HEK293T (cell line): ENCODE measurements around the gene TESK2.

Experiments used
- BHLHE40 ChIP-seq: fragments of 450-650 bp; IDR thresholded peaks from 2 replicates; pipeline ENCODE4 v1.6.1; 2016; ENCODE audit warnings: mild to moderate bottlenecking, moderate library complexity, borderline replicate concordance
- CTBP1 ChIP-seq: fragments of 450-650 bp; IDR thresholded peaks from 2 replicates; pipeline ENCODE4 v1.6.1; 2016; ENCODE audit warnings: borderline replicate concordance
- FOXM1 ChIP-seq: fragments of 450-650 bp; IDR thresholded peaks from 2 replicates; pipeline ENCODE4 v1.6.1; 2017; ENCODE audit warnings: mild to moderate bottlenecking, borderline replicate concordance
- HDGF ChIP-seq: fragments of 450-650 bp; IDR thresholded peaks from 2 replicates; pipeline ENCODE4 v1.6.1; 2017; ENCODE audit warnings: antibody characterized with exemption, borderline replicate concordance
- L3MBTL2 ChIP-seq: fragments of 450-650 bp; conservative IDR thresholded peaks from 2 replicates; pipeline ENCODE4 v1.6.1; 2016; ENCODE audit warnings: mild to moderate bottlenecking
- SP1 ChIP-seq: fragments of 450-650 bp; IDR thresholded peaks from 2 replicates; pipeline ENCODE4 v1.6.1; 2017

DNA sequence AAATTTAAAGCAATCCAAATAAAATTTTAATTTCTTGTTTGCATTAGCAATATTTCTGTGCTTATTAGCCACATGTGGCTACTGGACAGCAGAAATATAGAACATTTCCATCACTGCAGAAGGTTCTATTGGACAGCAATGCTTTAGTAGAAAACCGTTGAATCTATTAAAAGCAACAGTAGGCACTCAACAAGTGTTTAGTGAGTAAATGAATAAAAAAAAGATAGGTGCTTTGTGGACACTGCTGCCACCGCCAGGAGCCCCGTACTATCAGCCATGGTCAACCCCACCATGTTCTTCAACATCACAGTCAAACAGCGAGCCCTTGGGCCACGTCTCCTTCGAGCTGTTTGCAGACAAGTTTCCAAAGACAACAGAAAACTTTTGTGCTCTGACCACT, 76.2 kb downstream of the TESK2 start:
- TF ChIP-seq HDGF (no peak), SP1 (no peak), FOXM1 (no peak), BHLHE40 (no peak), CTBP1 (no peak), L3MBTL2 (no peak)
